Ramos (cell line): ENCODE results near the gene HACD4.
"Not testable (repeated sequence)": the region's sequence is repeated elsewhere in the genome, so short reads cannot be mapped to it uniquely, and the experiment has no call there.

Source experiments
- in situ Hi-C: fragments of 300-500 bp; cut with MboI; formaldehyde crosslinking; loops from one replicate; pipeline ENCODE4 v1.14.3; 2022; ENCODE audit warnings: low sequenced_read_pairs; ENCODE audit not compliant: unreplicated experiment

HACD4 gene

GRCh38 chr9:20974191-20974938, 57.1 kb downstream of the HACD4 start:
- in situ Hi-C loops = not testable (repeated sequence)

DNA sequence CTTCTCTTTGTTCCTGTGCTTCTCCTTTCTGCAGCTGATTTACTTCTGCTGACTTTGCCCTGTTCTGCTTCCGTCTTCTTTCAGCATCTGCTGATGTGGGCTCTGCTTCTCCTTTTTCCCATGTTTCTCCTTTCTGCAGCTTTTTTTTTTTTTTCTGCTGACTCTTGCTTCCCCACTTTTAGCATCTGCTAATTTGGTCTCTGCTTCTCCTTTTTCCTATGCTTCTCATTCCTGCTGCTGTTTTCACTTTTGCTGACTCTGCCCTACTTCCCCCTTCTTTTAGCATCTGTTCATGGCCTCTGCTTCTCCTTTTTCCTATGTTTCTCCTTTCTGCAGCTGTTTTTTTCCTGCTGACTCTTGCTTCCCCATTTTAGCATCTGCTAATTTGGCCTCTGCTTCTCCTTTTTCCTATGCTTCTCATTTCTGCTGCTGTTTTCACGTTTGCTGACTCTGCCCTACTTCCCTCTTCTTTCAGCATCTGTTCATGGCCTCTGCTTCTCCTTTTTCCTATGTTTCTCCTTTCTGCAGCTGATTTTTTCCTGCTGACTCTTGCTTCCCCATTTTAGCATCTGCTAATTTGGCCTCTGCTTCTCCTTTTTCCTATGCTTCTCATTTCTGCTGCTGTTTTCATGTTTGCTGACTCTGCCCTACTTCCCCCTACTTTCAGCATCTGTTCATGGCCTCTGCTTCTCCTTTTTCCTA, 58.0 kb downstream of the HACD4 start:
- in situ Hi-C loops = not testable (repeated sequence)

- in situ Hi-C loops = no loop called here
Observed at GRCh38 chr9:20972684-20973083, 58.8 kb downstream of the HACD4 start.

DNA sequence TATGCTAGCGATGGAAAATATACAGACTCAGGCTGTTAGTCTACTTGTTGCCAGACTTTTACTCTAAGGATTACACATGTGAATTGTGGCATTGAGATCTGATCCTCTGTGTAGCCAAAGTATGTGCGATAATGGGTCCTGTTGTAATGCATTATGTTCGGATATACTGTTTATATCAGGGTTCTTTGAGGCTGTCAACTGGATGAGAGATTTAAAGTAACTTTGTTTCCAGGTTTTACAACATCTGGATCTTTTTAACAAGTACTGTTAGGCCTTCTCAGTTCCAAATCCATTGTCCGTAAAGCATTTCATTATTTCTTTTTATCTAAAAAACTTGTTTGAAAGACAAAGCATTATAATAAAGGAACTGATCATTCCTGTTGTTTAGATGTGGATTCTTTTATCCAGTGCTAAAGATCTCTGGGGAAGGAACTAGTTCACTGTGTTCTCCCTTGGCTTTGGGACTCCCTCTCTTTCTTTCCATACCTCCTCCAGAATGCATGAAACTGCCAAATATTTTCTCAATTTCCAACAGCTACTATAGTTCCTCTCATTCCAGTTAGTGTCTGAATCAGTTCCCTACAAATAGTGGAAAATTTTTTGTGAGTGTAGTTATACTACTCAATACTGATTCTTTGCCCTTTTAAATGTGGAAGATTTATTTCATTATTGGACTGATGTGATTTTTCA, 68.8 kb downstream of the HACD4 start:
- in situ Hi-C loops = no loop called here

GRCh38 chr9:20950707-20951106, 80.7 kb downstream of the HACD4 start:
- in situ Hi-C loops = no loop called here
